Suprapubic skin (tissue), 3 donors: ENCODE data around the gene RAD23A.

Experiments used
- CTCF ChIP-seq, 2 donors: fragments of 200-600 bp in 1 of 2; fragments of 450-650 bp in 1 of 2; sonication (generic) in 1 of 2; IDR thresholded peaks; one replicate each; pipeline ENCODE4 v1.5.1; 2016 to 2019; ENCODE audit warnings: antibody characterized with exemption in 2 of 2, mild to moderate bottlenecking in 1 of 2, moderate library complexity in 1 of 2
- POLR2AphosphoS5 ChIP-seq, 3 donors: sonication (generic); formaldehyde crosslinking; IDR thresholded peaks; one replicate each; pipeline ENCODE4 v1.6.1; 2017; ENCODE audit warnings: antibody characterized with exemption in 3 of 3

- TF ChIP-seq CTCF (IDR thresholded peaks at IDR 0.05), result no peak
- no peak for TF ChIP-seq POLR2AphosphoS5 (IDR thresholded peaks at IDR 0.05)
Measured at GRCh38 chr19:12939975-12940423, 5.7 kb upstream of the RAD23A start.
